Lower lobe of right lung (tissue), 2 donors: ENCODE measurements around the gene UNC13A. TPM values are rescaled to one million over a fixed set of nuclear protein-coding genes. Genes with fewer than 3 reads are reported as not detected.

Source experiments
- ATAC-seq, 2 donors: fragments of 200-7000 bp; cut with Tn5 transposase; one replicate each; pipeline ENCODE4 v1.9.1; 2020 to 2022; ENCODE audit warnings: mild to moderate bottlenecking in 2 of 2, moderate library complexity in 2 of 2
- DNase-seq: peaks from one replicate; pipeline ENCODE4 v3.0.0-alpha.2; 2020
- H3K27ac ChIP-seq: fragments of 200-600 bp; one replicate; pipeline ENCODE4 v1.8.0; 2022
- H3K27me3 ChIP-seq: fragments of 200-600 bp; one replicate; pipeline ENCODE4 v1.8.0; 2022; ENCODE audit warnings: low read depth
- H3K36me3 ChIP-seq: fragments of 200-600 bp; one replicate; pipeline ENCODE4 v1.8.0; 2022; ENCODE audit warnings: mild to moderate bottlenecking
- H3K4me1 ChIP-seq: fragments of 200-600 bp; one replicate; pipeline ENCODE4 v1.8.0; 2022
- H3K4me3 ChIP-seq: fragments of 200-600 bp; one replicate; pipeline ENCODE4 v1.8.0; 2022; ENCODE audit warnings: mild to moderate bottlenecking
- H3K9me3 ChIP-seq: fragments of 200-600 bp; one replicate; pipeline ENCODE4 v1.8.0; 2022
- intact Hi-C: fragments of 100-400 bp; cut with DNase I; formaldehyde crosslinking; loops from one replicate; pipeline ENCODE4 v1.11.0; 2022
- total RNA-seq: library from RNA; stranded (reverse); fragmentation: NEBNext Ultra II Directional; extraction: Animal tissue kit (Norgen Biotek cat#: 25700); gene quantifications from one replicate; pipeline ENCODE4 v1.2.1, GENCODE V29; 2021
- TF ChIP-seq, protein P1 (sequence below): fragments of 200-600 bp; IDR thresholded peaks from one replicate; pipeline ENCODE4 v1.8.0; 2022; ENCODE audit warnings: antibody characterized with exemption, mild to moderate bottlenecking
- donor health status: DM: no; HTN: yes; CAD: no; lungs with severe emphysema.

UNC13A gene
- total RNA-seq, 1 donor from 2014 or later: 0.21 TPM

DNA sequence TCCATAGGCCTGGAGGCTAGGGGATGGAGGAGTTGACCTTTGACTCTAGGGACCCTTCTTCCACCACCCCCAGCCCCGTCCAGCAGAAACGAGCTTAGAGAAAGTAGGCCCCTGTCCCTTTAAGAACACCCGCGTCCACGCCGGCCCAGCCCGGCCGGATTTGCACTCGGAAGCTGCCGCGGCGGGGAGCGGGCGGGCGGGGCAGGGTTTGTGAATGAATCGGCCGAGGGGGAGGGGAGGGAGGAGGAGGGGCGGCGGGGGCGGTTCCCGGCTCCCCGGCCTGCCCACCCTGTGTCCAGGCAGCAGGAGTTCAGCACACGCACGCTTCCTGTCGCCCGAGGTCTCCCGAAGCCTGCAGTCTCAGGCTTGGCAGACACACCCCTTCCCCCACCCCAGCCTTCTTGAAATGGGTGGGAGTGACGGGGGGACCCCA lies 1.5 kb downstream of the UNC13A start:
- intact Hi-C loops: no loop called here
- peak in 1 of 2 donors; percentile 30 for ATAC-seq

GRCh38 chr19:17686023-17686521 lies 2.1 kb downstream of the UNC13A start:
- peak in 1 of 2 donors; percentile 11 for ATAC-seq
- intact Hi-C loops: no loop called here
- H3K4me1 ChIP-seq: peaks cover 19% of the 10 kb centered on the region
- TF ChIP-seq, protein P1, sequence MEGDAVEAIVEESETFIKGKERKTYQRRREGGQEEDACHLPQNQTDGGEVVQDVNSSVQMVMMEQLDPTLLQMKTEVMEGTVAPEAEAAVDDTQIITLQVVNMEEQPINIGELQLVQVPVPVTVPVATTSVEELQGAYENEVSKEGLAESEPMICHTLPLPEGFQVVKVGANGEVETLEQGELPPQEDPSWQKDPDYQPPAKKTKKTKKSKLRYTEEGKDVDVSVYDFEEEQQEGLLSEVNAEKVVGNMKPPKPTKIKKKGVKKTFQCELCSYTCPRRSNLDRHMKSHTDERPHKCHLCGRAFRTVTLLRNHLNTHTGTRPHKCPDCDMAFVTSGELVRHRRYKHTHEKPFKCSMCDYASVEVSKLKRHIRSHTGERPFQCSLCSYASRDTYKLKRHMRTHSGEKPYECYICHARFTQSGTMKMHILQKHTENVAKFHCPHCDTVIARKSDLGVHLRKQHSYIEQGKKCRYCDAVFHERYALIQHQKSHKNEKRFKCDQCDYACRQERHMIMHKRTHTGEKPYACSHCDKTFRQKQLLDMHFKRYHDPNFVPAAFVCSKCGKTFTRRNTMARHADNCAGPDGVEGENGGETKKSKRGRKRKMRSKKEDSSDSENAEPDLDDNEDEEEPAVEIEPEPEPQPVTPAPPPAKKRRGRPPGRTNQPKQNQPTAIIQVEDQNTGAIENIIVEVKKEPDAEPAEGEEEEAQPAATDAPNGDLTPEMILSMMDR: no peak
- no peak overlapping the region for H3K27ac ChIP-seq
- H3K9me3 ChIP-seq: no peaks in the 10 kb centered on the region
- peak overlapping the region; percentile 23 for H3K4me3 ChIP-seq
- no peaks in the 10 kb centered on the region for H3K36me3 ChIP-seq
- DNase-seq: no peak
- H3K27me3 ChIP-seq: peaks cover 69% of the 10 kb centered on the region

More for the DNA sequence above, 1.5 kb downstream of the UNC13A start:
- Histone ChIP-seq H3K27ac (no peak overlapping the region), H3K4me3 (peak overlapping the region; percentile 23), H3K9me3 (no peaks in the 10 kb centered on the region), H3K36me3 (no peaks in the 10 kb centered on the region), H3K4me1 (peaks cover 15% of the 10 kb centered on the region), H3K27me3 (peaks cover 64% of the 10 kb centered on the region)
- no peak for DNase-seq
- TF ChIP-seq, protein P1: no peak

- peaks cover 22% of the 10 kb centered on the region for H3K4me1 ChIP-seq
- ATAC-seq (no peak), DNase-seq (no peak)
- intact Hi-C loops: no loop called here
- H3K36me3 ChIP-seq: no peaks in the 10 kb centered on the region
- H3K27ac ChIP-seq: no peak overlapping the region
- TF ChIP-seq, protein P1: no peak
- peaks cover 69% of the 10 kb centered on the region for H3K27me3 ChIP-seq
- no peak overlapping the region for H3K4me3 ChIP-seq
- no peaks in the 10 kb centered on the region for H3K9me3 ChIP-seq
These were observed 2.6 kb downstream of the UNC13A start for GRCh38 chr19:17685451-17686022.

- intact Hi-C loops: no loop called here
These were observed 3.9 kb downstream of the UNC13A start for GRCh38 chr19:17684256-17684655.

DNA sequence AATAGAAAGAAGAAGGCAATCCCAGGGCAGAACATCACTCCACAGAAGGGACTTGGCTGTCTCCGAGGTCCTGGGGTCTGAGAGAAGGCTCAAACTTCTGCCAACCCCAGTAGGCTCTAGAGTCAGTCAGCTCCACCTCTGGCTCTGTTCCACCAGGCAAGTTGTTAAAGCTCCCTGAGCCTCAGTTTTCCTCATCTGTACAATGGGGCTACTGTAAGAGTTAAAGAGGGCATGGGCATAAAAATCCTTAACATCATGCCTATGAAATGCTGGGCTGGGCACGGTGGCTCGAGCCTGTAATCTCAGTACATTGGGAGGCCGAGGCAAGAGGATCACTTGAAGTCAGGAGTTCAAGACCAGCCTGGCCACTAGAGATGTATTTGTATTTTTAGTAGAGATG lies 5.1 kb downstream of the UNC13A start:
- Histone ChIP-seq H3K4me1 (peaks cover 23% of the 10 kb centered on the region), H3K27ac (no peak overlapping the region), H3K4me3 (no peak overlapping the region), H3K27me3 (peaks cover 49% of the 10 kb centered on the region), H3K36me3 (no peaks in the 10 kb centered on the region), H3K9me3 (no peaks in the 10 kb centered on the region)
- DNase-seq: no peak
- TF ChIP-seq, protein P1: no peak
- intact Hi-C loops: no loop called here
- ATAC-seq: no peak

More at GRCh38 chr19:17684256-17684655, 3.9 kb downstream of the UNC13A start:
- TF ChIP-seq, protein P1: no peak
- H3K9me3 ChIP-seq: no peaks in the 10 kb centered on the region
- peaks cover 61% of the 10 kb centered on the region for H3K27me3 ChIP-seq
- no peaks in the 10 kb centered on the region for H3K36me3 ChIP-seq
- no peak overlapping the region for H3K4me3 ChIP-seq
- ATAC-seq: no peak
- no peak for DNase-seq
- H3K27ac ChIP-seq: no peak overlapping the region
- peaks cover 27% of the 10 kb centered on the region for H3K4me1 ChIP-seq
